Sigmoid colon (tissue), 7 donors: ENCODE results near the gene BAD. TPM values are rescaled to one million over a fixed set of nuclear protein-coding genes. Genes with fewer than 3 reads are reported as not detected.

ENCODE experiments used
- DNase-seq: peaks from one replicate; pipeline ENCODE4 v3.0.0-alpha.2; 2019
- H3K27ac ChIP-seq, 4 donors: fragments of 200-600 bp; sonication (generic); one replicate each; pipeline ENCODE4 v1.5.1; 2016 to 2019; ENCODE audit warnings: mild to moderate bottlenecking in 1 of 4
- H3K27me3 ChIP-seq, 3 donors: fragments of 200-600 bp; sonication (generic); one replicate each; pipeline ENCODE4 v1.5.1; 2019; ENCODE audit warnings: mild to moderate bottlenecking in 1 of 3
- H3K36me3 ChIP-seq, 4 donors: fragments of 200-600 bp; sonication (generic); one replicate each; pipeline ENCODE4 v1.5.1; 2016 to 2019
- H3K4me1 ChIP-seq, 4 donors: fragments of 200-600 bp; sonication (generic); one replicate each; pipeline ENCODE4 v1.5.1; 2017 to 2019
- H3K4me3 ChIP-seq, 4 donors: fragments of 200-600 bp; sonication (generic); one replicate each; pipeline ENCODE4 v1.5.1; 2017 to 2019; ENCODE audit warnings: mild to moderate bottlenecking in 2 of 4, moderate library complexity in 1 of 4
- H3K9me3 ChIP-seq, 4 donors: fragments of 200-600 bp in 3 of 4; sonication (generic) in 3 of 4; one replicate each; pipeline versions ENCODE4 v1.5.1 to v1.6.1; 2013 to 2019
- CTCF ChIP-seq, 4 experiments: fragments of 450-650 bp in 3 of 4; fragments of 200-600 bp in 1 of 4; IDR thresholded peaks; one replicate each; pipeline ENCODE4 v1.5.1; 2016 to 2019; ENCODE audit warnings: antibody characterized with exemption in 4 of 4, mild to moderate bottlenecking in 3 of 4, moderate library complexity in 2 of 4
- EP300 ChIP-seq, 4 donors: sonication (generic); formaldehyde crosslinking; IDR thresholded peaks; one replicate each; pipeline ENCODE4 v1.6.1; 2017; ENCODE audit warnings: antibody characterized with exemption in 4 of 4
- POLR2A ChIP-seq, 2 donors: fragments of 450-650 bp; IDR thresholded peaks; one replicate each; pipeline ENCODE4 v1.6.1; 2016; ENCODE audit warnings: antibody characterized with exemption in 2 of 2, mild to moderate bottlenecking in 2 of 2, moderate library complexity in 2 of 2
- POLR2AphosphoS5 ChIP-seq, 4 donors: sonication (generic); formaldehyde crosslinking; IDR thresholded peaks; one replicate each; pipeline ENCODE4 v1.6.1; 2017; ENCODE audit warnings: antibody characterized with exemption in 4 of 4
- WGBS, 2 donors: extraction: QIAGEN DNeasy Blood & Tissue Kit; methylation state at CpG; one replicate each; pipeline ENCODE4 v1.1.7; 2013; 5-methylcytosine and 5-hydroxymethylcytosine counted together
- intact Hi-C: fragments of 100-400 bp; cut with DNase I; formaldehyde crosslinking; loops from one replicate; pipeline ENCODE4 v1.15.1; 2023
- polyA plus RNA-seq, 3 donors: library from polyadenylated mRNA; stranded (reverse); fragments of 200-250 nt; gene quantifications; one replicate each; pipeline ENCODE4 v1.2.3, GENCODE V29; 2013
- total RNA-seq, 4 donors: library from RNA; depleted of rRNA; stranded (reverse); fragments of >200 nt; gene quantifications; one replicate each; pipeline ENCODE4 v1.1.0, GENCODE V29; 2016
- donor health status: healthy with polysubstance abuse.
- donor health status: Bipolar disorder and iron deficiency.
- donor health status: healthy.

Gene BAD
- total and polyA plus RNA-seq, 7 donors: 95.3 to 264 (median 127) TPM

- Histone ChIP-seq H3K4me1 (peaks cover 0 to 41% (median 37%) of the 10 kb centered on the region in 4 donors), H3K27ac (no peak overlapping the region), H3K4me3 (no peak overlapping the region), H3K36me3 (no peaks in the 10 kb centered on the region), H3K27me3 (peaks cover 60 to 100% (median 98%) of the 10 kb centered on the region in 3 donors), H3K9me3 (no peaks in the 10 kb centered on the region)
- no peak for DNase-seq
- 83 to 93% methylated on average over 4 of the region's 4 CpGs for WGBS, 2 donors
- no peak for TF ChIP-seq CTCF (IDR thresholded peaks at IDR 0.05)
- TF ChIP-seq POLR2AphosphoS5 (IDR thresholded peaks at IDR 0.05): no peak
- TF ChIP-seq EP300 (IDR thresholded peaks at IDR 0.05): no peak
- no peak for TF ChIP-seq POLR2A (IDR thresholded peaks at IDR 0.05)
- intact Hi-C loops: no loop called here
Measured at GRCh38 chr11:64295760-64296159, 11.3 kb upstream of the BAD start.

- no peaks in the 10 kb centered on the region for H3K36me3 ChIP-seq
- peaks cover 51 to 100% (median 98%) of the 10 kb centered on the region in 3 donors for H3K27me3 ChIP-seq
- no peak for DNase-seq
- no peak overlapping the region for H3K4me3 ChIP-seq
- H3K9me3 ChIP-seq: no peaks in the 10 kb centered on the region
- H3K27ac ChIP-seq: no peak overlapping the region
- TF ChIP-seq POLR2A (IDR thresholded peaks at IDR 0.05): no peak
- TF ChIP-seq CTCF (IDR thresholded peaks at IDR 0.05): no peak
- no peak for TF ChIP-seq EP300 (IDR thresholded peaks at IDR 0.05)
- no peak for TF ChIP-seq POLR2AphosphoS5 (IDR thresholded peaks at IDR 0.05)
- H3K4me1 ChIP-seq: peaks cover 0 to 31% (median 27%) of the 10 kb centered on the region in 4 donors
- intact Hi-C loops: no loop called here
- WGBS, 2 donors: 51 to 71% methylated on average over 3 of the region's 3 CpGs
Measured at GRCh38 chr11:64294774-64295173, 10.3 kb upstream of the BAD start.

- no peak overlapping the region for H3K27ac ChIP-seq
- no peaks in the 10 kb centered on the region for H3K9me3 ChIP-seq
- WGBS, 2 donors: 24 to 30% methylated on average over 42 of the region's 42 CpGs
- peaks cover 0 to 21% (median 17%) of the 10 kb centered on the region in 4 donors for H3K4me1 ChIP-seq
- H3K36me3 ChIP-seq: no peaks in the 10 kb centered on the region
- no peak for DNase-seq
- H3K27me3 ChIP-seq: peaks cover 37 to 85% (median 79%) of the 10 kb centered on the region in 3 donors
- peak overlapping the region in 3 of 4 donors; percentile 15 to 40 (median 36) for H3K4me3 ChIP-seq
- TF ChIP-seq POLR2A (IDR thresholded peaks at IDR 0.05): no peak
- no peak for TF ChIP-seq CTCF (IDR thresholded peaks at IDR 0.05)
- TF ChIP-seq POLR2AphosphoS5 (IDR thresholded peaks at IDR 0.05): no peak
- TF ChIP-seq EP300 (IDR thresholded peaks at IDR 0.05): no peak
- intact Hi-C loops: no loop called here
Measured at GRCh38 chr11:64292460-64293254, 8.2 kb upstream of the BAD start.

- no peak for TF ChIP-seq POLR2A (IDR thresholded peaks at IDR 0.05)
- no peak for TF ChIP-seq CTCF (IDR thresholded peaks at IDR 0.05)
- TF ChIP-seq EP300 (IDR thresholded peaks at IDR 0.05): no peak
- TF ChIP-seq POLR2AphosphoS5 (IDR thresholded peaks at IDR 0.05): no peak
- Histone ChIP-seq H3K27ac (no peak overlapping the region), H3K36me3 (no peaks in the 10 kb centered on the region), H3K4me1 (peaks cover 0 to 23% (median 18%) of the 10 kb centered on the region in 4 donors), H3K9me3 (no peaks in the 10 kb centered on the region), H3K4me3 (peak overlapping the region in 3 of 4 donors; percentile 15 to 40 (median 36)), H3K27me3 (peaks cover 29 to 77% (median 71%) of the 10 kb centered on the region in 3 donors)
- intact Hi-C loops: no loop called here
- 1% methylated on average over 96 of the region's 96 CpGs for WGBS, 2 donors
- DNase-seq: no peak
Measured at GRCh38 chr11:64291752-64292459, 7.4 kb upstream of the BAD start.
